KOPT-K1 (cell line): ENCODE measurements around the gene TNS3.

Source experiments
- H3K27ac ChIP-seq: fragments of 200-600 bp; sonication (generic); 2 replicates; pipeline ENCODE4 v1.5.1; 2016; ENCODE audit warnings: antibody characterized with exemption, mild to moderate bottlenecking, low read depth, low read length; ENCODE audit not compliant: poor library complexity, severe bottlenecking
- H3K36me3 ChIP-seq: fragments of 200-600 bp; sonication (generic); 2 replicates; pipeline ENCODE4 v1.5.1; 2017; ENCODE audit warnings: antibody characterized with exemption, mild to moderate bottlenecking, low read length, moderate library complexity; ENCODE audit not compliant: insufficient read depth
- H3K9me3 ChIP-seq: fragments of 200-600 bp; sonication (generic); 2 replicates; pipeline ENCODE4 v1.5.1; 2017; ENCODE audit warnings: antibody characterized with exemption, low read length, mild to moderate bottlenecking; ENCODE audit not compliant: insufficient read depth, poor library complexity, severe bottlenecking

The TNS3 gene

GRCh38 chr7:47454069-47454973 is 127.6 kb downstream of the TNS3 start:
- no peaks in the 10 kb centered on the region for H3K36me3 ChIP-seq
- no peak overlapping the region for H3K27ac ChIP-seq
- H3K9me3 ChIP-seq: no peaks in the 10 kb centered on the region

DNA sequence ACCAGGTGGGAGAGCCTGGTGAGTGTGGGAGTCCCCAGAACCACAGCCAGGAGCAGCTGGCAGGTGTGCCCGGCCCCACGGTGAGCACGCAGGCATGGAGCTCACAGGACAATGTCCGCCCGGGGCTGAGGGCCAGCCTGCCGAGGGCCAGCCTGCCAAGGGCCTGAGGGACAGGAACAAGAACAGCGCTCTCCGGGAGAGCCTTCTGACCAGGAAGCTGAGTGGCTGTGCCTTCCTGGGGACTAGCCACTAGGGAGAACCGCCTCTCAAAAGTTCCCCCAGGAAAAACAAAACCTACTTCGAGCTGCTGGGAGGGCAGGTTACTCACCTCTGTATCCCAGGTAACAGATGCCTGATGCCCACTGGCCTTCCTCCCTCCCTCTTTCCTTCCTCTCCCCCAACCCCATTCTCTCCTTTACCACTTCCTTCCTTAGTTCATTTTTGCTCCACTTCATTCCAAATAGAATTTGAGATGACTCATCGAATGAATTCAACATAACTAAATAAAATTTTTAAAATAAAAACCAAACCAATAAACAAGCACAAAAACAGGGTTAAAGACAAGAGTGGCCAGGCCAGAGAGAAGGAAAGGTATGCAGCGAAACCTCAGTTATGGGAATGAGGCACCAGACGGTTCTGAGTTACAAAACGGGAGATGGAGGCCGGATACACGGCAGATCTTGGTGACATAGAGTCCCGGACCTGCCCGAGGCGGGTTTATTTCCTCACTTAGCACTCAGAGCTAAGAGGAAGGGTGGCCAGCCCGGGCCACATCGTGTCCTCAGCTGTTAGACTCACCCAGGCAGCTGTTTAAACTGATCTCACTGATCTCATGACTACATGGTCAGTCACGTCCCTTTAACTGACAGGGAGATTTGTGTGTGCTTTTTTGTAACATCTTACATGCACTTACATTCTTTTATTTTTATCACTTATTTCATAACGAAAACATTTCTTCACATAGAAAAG is 128.5 kb downstream of the TNS3 start:
- H3K9me3 ChIP-seq: no peaks in the 10 kb centered on the region
- no peaks in the 10 kb centered on the region for H3K36me3 ChIP-seq
- H3K27ac ChIP-seq: no peak overlapping the region

- Histone ChIP-seq H3K27ac (no peak overlapping the region), H3K9me3 (no peaks in the 10 kb centered on the region)
Measured at GRCh38 chr7:47452715-47453092, 129.2 kb downstream of the TNS3 start.

DNA sequence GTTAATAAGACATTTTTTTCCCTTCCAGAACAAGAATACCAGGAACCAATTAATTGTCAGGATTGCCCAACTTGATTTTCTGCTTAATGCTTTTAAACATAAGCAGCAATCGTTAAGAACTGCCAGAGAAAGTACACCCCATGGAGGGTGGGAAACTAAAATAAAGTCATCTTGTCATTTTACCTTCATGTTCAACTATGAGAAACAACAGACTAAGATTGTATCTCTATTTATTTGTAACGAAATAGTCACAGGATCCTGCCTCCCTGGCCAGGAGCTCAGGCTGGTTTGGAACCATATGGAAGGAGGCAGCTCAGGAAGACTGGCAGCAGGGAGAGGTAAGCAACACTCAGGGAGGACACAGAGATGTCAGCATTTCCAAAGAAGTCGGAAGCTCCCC is 129.6 kb downstream of the TNS3 start:
- Histone ChIP-seq H3K27ac (no peak overlapping the region), H3K36me3 (no peaks in the 10 kb centered on the region), H3K9me3 (no peaks in the 10 kb centered on the region)

More at GRCh38 chr7:47452715-47453092, 129.2 kb downstream of the TNS3 start:
- H3K36me3 ChIP-seq: no peaks in the 10 kb centered on the region

DNA sequence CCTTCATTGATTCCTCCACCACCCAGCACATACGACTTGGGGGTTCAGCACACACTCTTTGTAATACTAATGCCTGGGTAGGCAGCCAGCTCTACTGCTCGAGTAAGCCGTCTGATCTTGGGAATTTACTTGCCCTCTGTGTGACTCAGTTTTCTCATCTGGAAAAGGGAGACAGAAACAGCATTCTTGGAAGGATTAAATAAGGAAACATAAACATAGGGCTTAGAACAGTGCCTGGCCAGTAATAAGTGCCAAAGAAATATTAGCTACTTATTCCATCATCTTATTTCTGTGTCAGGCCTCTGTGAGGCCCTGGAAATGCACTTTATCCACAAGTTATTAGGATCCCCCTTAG is 130.1 kb downstream of the TNS3 start:
- Histone ChIP-seq H3K9me3 (no peaks in the 10 kb centered on the region), H3K27ac (no peak overlapping the region), H3K36me3 (no peaks in the 10 kb centered on the region)

DNA sequence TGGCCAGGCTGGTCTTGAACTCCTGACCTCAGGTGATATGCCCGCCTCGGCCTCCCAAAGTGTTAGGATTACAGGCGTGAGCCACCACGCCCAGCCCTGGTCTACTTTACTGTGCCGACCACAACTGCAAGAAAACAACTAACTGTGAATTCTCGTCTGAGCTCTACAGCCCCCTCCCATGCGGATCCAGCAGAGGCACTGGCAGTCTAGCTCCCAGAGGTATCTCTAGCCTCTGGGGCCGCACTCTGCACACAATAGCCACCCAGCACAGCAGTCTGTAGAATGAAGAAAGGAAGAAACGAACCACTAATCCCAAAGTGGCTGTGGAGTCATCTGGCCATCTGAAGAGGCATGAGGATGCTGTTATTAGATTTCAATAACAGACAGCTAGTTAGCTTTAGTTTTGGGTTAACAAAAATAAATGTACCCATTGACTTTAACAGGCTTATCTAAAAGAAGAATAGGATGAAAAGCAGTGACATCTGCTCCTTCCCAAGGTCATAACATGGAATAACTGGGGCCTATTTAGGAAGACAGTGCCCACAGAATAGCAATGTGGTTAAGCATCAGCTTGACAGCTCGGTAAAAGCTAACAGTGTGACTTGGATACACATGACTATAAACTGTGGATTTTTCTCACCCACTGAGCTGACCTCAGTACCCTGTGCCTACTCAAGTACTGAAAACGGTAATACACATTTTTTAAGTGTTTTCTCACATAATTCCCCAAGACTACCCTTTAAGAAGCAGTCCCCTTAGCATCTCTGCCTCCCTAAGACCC is 131.9 kb downstream of the TNS3 start:
- Histone ChIP-seq H3K9me3 (no peaks in the 10 kb centered on the region), H3K36me3 (no peaks in the 10 kb centered on the region), H3K27ac (no peak overlapping the region)

DNA sequence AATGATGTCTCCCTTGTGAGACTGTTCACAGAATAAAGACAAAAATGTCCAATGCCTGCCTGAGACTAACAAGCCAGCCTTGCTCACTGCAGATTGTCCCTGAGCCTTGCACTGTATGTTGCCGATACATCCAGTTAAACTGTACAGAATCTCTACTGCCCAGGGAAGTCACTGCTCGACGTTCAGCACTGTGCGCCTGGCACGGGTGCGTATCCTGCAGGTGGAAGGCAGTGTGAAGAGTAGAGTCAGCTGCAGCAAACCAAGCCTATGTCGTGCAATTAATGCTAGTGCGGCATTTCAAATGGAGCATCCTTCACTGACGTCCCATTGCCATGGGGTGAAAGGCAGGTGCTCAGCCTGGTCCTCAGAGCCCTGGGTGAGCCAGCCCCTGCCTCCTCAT is 132.9 kb downstream of the TNS3 start:
- Histone ChIP-seq H3K9me3 (no peaks in the 10 kb centered on the region), H3K36me3 (no peaks in the 10 kb centered on the region), H3K27ac (no peak overlapping the region)

GRCh38 chr7:47447621-47448349 is 134.1 kb downstream of the TNS3 start:
- no peaks in the 10 kb centered on the region for H3K9me3 ChIP-seq
- no peak overlapping the region for H3K27ac ChIP-seq
- H3K36me3 ChIP-seq: no peaks in the 10 kb centered on the region

- Histone ChIP-seq H3K9me3 (no peaks in the 10 kb centered on the region), H3K36me3 (no peaks in the 10 kb centered on the region), H3K27ac (no peak overlapping the region)
Measured at GRCh38 chr7:47446871-47447466, 134.9 kb downstream of the TNS3 start.

DNA sequence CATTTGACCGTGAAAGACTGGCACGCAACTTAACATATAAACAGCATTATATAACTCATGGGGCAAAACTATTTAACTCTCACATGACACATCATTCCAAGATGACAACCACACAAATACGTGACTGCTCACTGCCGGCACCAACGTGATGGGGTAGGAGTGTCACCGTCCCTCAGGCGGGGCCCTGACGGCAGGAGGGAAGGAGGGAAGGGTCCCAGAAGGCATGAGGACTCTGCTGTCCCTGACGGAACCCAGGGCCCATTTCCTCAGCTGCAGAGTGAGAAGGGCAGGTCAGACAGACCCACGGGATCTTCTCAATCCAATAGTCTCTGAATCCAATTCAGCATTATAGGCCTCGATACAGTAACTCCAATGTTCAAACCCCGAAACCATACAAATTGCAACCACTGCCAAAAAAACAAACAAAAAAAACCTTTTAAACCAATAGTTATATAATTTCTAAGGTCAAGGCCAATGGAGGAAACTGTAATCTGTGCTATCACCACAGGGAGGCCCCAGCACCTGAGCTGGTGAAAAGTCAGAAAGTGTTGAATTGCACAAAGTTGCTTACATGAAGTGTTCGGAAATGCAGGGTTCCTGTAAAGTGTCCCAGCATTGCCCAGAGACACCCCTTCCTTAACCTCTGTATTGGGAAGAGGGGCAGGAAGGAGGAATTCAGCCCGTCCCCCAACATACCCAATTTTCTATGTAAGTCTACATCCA is 137.4 kb downstream of the TNS3 start:
- H3K27ac ChIP-seq: no peak overlapping the region
- no peaks in the 10 kb centered on the region for H3K9me3 ChIP-seq
- no peaks in the 10 kb centered on the region for H3K36me3 ChIP-seq

DNA sequence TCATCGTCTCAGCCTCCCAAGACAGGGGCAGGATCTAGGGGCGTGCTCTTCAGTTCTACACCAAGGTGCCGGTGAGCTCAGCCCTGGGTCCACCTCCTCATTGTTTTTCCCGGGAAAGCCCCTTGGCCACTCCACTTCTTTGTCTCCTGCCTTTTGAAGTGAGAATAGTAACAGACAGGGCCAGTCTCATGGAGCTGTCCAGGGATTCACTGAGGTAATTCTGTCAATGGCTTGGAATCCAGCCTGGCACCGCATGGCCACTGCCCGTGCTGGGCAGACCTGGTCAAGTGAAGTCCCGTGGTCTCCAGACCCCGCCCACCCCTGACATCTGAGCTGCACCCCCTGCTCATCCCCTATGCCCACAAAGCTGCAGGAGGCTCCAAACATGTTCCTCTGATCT is 138.9 kb downstream of the TNS3 start:
- no peak overlapping the region for H3K27ac ChIP-seq

GRCh38 chr7:47442605-47442865 is 139.4 kb downstream of the TNS3 start:
- H3K36me3 ChIP-seq: no peaks in the 10 kb centered on the region
- H3K27ac ChIP-seq: no peak overlapping the region
- H3K9me3 ChIP-seq: no peaks in the 10 kb centered on the region

More for the DNA sequence above, 138.9 kb downstream of the TNS3 start:
- Histone ChIP-seq H3K36me3 (no peaks in the 10 kb centered on the region), H3K9me3 (no peaks in the 10 kb centered on the region)

DNA sequence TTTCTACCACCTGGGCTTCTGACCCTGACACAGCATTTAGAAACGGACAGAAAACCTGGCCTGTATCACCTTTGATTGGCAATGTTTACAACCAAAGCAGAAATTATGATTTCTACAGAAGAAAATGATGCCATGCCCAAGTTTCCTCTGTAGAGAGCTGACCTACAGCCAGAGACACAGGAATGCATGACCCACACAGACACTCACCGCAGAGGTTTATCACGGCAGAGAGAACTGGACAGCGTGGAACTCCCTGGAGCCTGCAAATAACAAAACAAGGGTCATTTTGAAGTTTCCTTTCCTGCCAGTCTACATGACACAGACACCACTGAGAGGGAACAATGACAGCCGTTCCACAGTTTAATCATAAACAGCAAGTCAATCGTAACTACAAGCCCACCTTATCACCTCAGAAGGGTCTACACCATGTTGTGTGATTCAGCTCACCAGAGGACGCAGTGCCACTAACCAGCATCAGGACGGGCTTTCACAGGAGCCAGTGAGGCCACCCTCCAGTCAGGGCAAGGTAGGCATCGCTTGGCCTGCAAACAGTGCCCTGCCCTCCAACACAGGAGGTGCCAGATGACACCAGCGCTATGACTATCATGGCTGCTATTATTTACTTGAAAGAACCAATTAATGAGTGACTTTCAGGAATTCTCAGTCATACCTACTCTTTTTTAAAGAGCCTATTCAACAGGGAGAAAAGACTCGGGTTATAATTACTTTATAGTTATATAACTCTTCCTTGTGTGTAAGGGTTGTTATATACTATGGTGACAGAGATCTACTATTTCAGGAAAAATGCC is 139.9 kb downstream of the TNS3 start:
- H3K36me3 ChIP-seq: no peaks in the 10 kb centered on the region
- no peak overlapping the region for H3K27ac ChIP-seq

More for the DNA sequence above, 139.9 kb downstream of the TNS3 start:
- no peaks in the 10 kb centered on the region for H3K9me3 ChIP-seq
